Brain microvascular endothelial cell (primary cell): ENCODE results near the gene ASXL3.

Source experiments
- DNase-seq: peaks from one replicate; pipeline ENCODE4 v3.0.0-alpha.2; 2020
- H3K27ac ChIP-seq: fragments of 250-450 bp; sonication (Bioruptor Pico); 2 replicates; pipeline ENCODE4 v1.5.1; 2020; ENCODE audit warnings: mild to moderate bottlenecking, moderate library complexity
- H3K27me3 ChIP-seq: fragments of 250-450 bp; sonication (Bioruptor Pico); replicated peaks from 2 replicates; pipeline ENCODE4 v1.5.1; 2020; ENCODE audit warnings: mild to moderate bottlenecking
- H3K36me3 ChIP-seq: fragments of 250-450 bp; sonication (Bioruptor Pico); replicated peaks from 2 replicates; pipeline ENCODE4 v1.5.1; 2020; ENCODE audit warnings: mild to moderate bottlenecking
- H3K4me3 ChIP-seq: 2 replicates; pipeline ENCODE4 v1.5.1; 2011; ENCODE audit warnings: low read depth, mild to moderate bottlenecking, control low read depth, low read length, moderate library complexity
- CTCF ChIP-seq: IDR thresholded peaks from 2 replicates; pipeline ENCODE4 v1.5.1; 2011; ENCODE audit warnings: low read depth, mild to moderate bottlenecking, moderate library complexity, low read length, control low read depth, inconsistent platforms; ENCODE audit errors: missing control alignments
- in situ Hi-C: cut with HindIII; loops from 2 replicates; pipeline ENCODE4 v1.10.0; 2017; ENCODE audit warnings: low sequenced_read_pairs, low pct_ligation_motif_present

ASXL3 gene

GRCh38 chr18:33755391-33755790, 177.4 kb downstream of the ASXL3 start:
- Histone ChIP-seq H3K36me3 (no peaks in the 10 kb centered on the region), H3K4me3 (no peak overlapping the region), H3K27me3 (no peaks in the 10 kb centered on the region), H3K27ac (no peak overlapping the region)
- no peak for DNase-seq
- no peak for TF ChIP-seq CTCF
- in situ Hi-C loops, result no loop called here

GRCh38 chr18:33755931-33756560, 178.0 kb downstream of the ASXL3 start:
- no peak for TF ChIP-seq CTCF
- Histone ChIP-seq H3K4me3 (no peak overlapping the region), H3K27ac (peak overlapping the region; percentile 36), H3K27me3 (no peaks in the 10 kb centered on the region), H3K36me3 (no peaks in the 10 kb centered on the region)
- in situ Hi-C loops, result no loop called here
- peak; percentile 95 for DNase-seq

- in situ Hi-C loops, result no loop called here
- Histone ChIP-seq H3K36me3 (no peaks in the 10 kb centered on the region), H3K27me3 (no peaks in the 10 kb centered on the region), H3K4me3 (no peak overlapping the region), H3K27ac (no peak overlapping the region)
- TF ChIP-seq CTCF, result no peak
- no peak for DNase-seq
Measured at GRCh38 chr18:33757037-33757436, 179.0 kb downstream of the ASXL3 start.

- in situ Hi-C loops, result no loop called here
- H3K4me3 ChIP-seq, result no peak overlapping the region
- peak; percentile 39 for DNase-seq
Measured at GRCh38 chr18:33761363-33761762, 183.3 kb downstream of the ASXL3 start.

GRCh38 chr18:33781429-33781828, 203.4 kb downstream of the ASXL3 start:
- no peak overlapping the region for H3K27ac ChIP-seq
- H3K36me3 ChIP-seq, result no peaks in the 10 kb centered on the region
- DNase-seq, result no peak
- H3K4me3 ChIP-seq, result no peak overlapping the region
- no peaks in the 10 kb centered on the region for H3K27me3 ChIP-seq
- no peak for TF ChIP-seq CTCF
- in situ Hi-C loops, result no loop called here

More at GRCh38 chr18:33761363-33761762, 183.3 kb downstream of the ASXL3 start:
- no peak overlapping the region for H3K27ac ChIP-seq
- no peaks in the 10 kb centered on the region for H3K36me3 ChIP-seq
- TF ChIP-seq CTCF, result peak; percentile 54
- no peaks in the 10 kb centered on the region for H3K27me3 ChIP-seq
